NB4 (cell line): Measurements from ENCODE around the gene MEF2B.

Experiments used
- CTCF ChIP-seq: IDR thresholded peaks from one replicate; pipeline ENCODE4 v1.5.1; 2012; ENCODE audit warnings: low read depth, low read length
- MAX ChIP-seq: IDR thresholded peaks from 2 replicates; pipeline ENCODE4 v1.6.1; 2011; ENCODE audit warnings: low read depth, low read length
- MYC ChIP-seq: IDR thresholded peaks from 2 replicates; pipeline ENCODE4 v1.6.1; 2011; ENCODE audit warnings: low read depth, low read length
- POLR2A ChIP-seq: IDR thresholded peaks from 2 replicates; pipeline ENCODE4 v1.6.1; 2011; ENCODE audit warnings: mild to moderate bottlenecking; ENCODE audit not compliant: insufficient read length; ENCODE audit errors: extremely low read depth

DNA sequence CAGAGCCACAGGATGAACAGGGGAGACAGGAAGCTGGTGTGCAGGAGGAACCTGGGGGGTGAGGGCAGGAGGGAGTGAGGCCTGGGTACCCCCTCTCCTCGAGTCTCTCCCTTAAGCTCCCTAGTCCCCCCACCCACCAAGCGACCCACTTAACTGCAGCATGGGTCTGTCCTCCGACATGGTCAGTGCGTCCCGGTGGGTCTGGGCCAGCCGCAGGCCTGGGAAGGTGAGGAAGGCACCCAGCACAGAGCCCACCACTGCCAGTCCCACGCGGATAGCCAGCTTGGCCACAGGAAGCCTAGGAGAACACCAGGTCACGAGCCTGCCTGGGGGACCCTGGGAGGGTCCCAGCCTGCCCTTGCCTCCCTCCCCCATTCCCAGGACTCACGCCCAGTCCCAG is 48.7 kb downstream of the MEF2B start:
- no peak for TF ChIP-seq CTCF
- TF ChIP-seq MAX: no peak
- no peak for TF ChIP-seq MYC
- TF ChIP-seq POLR2A: no peak
